ENCODE measurements around the gene GRB7. TPM values are rescaled to one million over a fixed set of nuclear protein-coding genes. Genes with fewer than 3 reads are reported as not detected.

The GRB7 gene
- total and polyA plus RNA-seq, 2 of the 4 experiments (the other 2 are of a cell fraction), result 0.18 to 0.36 TPM

DNA sequence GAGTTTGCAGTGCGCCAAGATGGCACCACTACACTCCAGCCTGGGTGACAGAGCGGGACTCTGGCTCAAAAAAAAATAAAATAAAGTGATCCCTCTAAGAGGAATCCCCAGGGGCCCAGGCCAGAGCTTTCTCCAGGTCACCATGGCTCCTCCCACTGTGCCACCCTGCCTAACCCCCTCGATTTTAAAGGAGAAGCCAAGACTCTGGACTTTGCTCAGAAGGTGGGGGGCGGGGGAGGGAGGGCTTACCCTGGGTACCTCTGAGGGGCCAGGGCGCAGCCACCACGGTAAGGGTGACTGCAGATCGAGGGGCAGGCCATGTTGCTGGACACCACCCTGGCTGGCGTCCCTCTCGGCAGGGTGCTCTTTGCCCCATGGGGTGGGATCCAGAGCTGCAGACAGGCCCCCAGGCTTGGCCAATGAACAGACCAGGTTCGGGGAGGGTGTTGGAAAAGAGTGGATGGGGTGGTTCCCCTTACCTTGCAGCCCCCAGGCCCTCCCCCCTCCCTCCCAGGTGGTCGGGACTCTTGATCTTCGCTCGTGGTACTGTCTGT lies 455 bp upstream of the GRB7 start:
- Histone ChIP-seq H2BK15ac (ENCODE audit: low read depth, low read length) (no peak overlapping the region), H3K4me3 (ENCODE audit: insufficient read depth, low read depth, low read length) (no peak overlapping the region), H4K8ac (ENCODE audit: low read depth in 2 of 2, low read length in 2 of 2) (no peak overlapping the region), H3K14ac (replicated peaks; ENCODE audit: low read depth, low read length) (no peak overlapping the region), H3K36me3 (ENCODE audit: control insufficient read depth, insufficient read depth, low read length) (no peaks in the 10 kb centered on the region), H3K9ac (ENCODE audit: low read depth, low read length) (no peak overlapping the region), H3K9me3 (ENCODE audit: control insufficient read depth, insufficient read depth, low read length) (no peaks in the 10 kb centered on the region), H2AK5ac (ENCODE audit: low read depth, low read length) (no peak overlapping the region), H3K4ac (ENCODE audit: low read depth, low read length) (no peak overlapping the region), H3K4me1 (ENCODE audit: control insufficient read depth, insufficient read depth, low read length) (peaks cover 16% of the 10 kb centered on the region; the same call in 1 of the 2 replicates), H4K91ac (ENCODE audit: insufficient read depth, low read depth, low read length) (no peak overlapping the region), H2AK9ac (replicated peaks; ENCODE audit: low read depth, low read length, poor library complexity) (no peak overlapping the region), H2AFZ (replicated peaks; ENCODE audit: low read length, poor library complexity) (peak overlapping the region; percentile 70), H2BK120ac (ENCODE audit: low read depth, low read length) (no peak overlapping the region), H3K79me1 (ENCODE audit: low read depth in 1 of 2, low read length in 2 of 2) (no peaks in the 10 kb centered on the region), H3K27me3 (ENCODE audit: control insufficient read depth, insufficient read depth, low read length) (peaks cover 29% of the 10 kb centered on the region), H3K23ac (ENCODE audit: low read depth, low read length) (no peak overlapping the region), H2BK20ac (ENCODE audit: low read depth, low read length) (no peak overlapping the region), H2BK5ac (ENCODE audit: low read depth, low read length, poor library complexity, severe bottlenecking) (no peak overlapping the region), H4K20me1 (ENCODE audit: insufficient read depth, low read length) (no peaks in the 10 kb centered on the region), H3K18ac (ENCODE audit: low read depth, low read length) (no peak overlapping the region), H3K4me2 (ENCODE audit: low read depth, low read length) (no peak overlapping the region), H4K5ac (ENCODE audit: low read depth, low read length) (no peak overlapping the region), H3K27ac (ENCODE audit: insufficient read depth, low read length) (no peak overlapping the region), H3K9me1 (ENCODE audit: insufficient read depth, low read length) (0 out of 2 replicates have a peak, but pooled peaks cover 7% of the 10 kb centered on the region), H3K56ac (ENCODE audit: extremely low read depth, insufficient read depth, low read length) (no peak overlapping the region)
- intact Hi-C loops (cut with micrococcal nuclease) (no loop called here), in situ Hi-C loops (cut with MboI; ENCODE audit: low sequenced_read_pairs) (no loop called here), dilution Hi-C loops (cut with HindIII; ENCODE audit: low sequenced_read_pairs, unreplicated experiment) (no loop called here)
- ATAC-seq (ENCODE audit: low read depth) (no peak), DNase-seq (no peak)
- CTCF ChIA-PET, result no interaction called here
- no CpG with 5 or more reads among the region's 13 CpGs for WGBS, 2 experiments (ENCODE audit: extremely low coverage in 2 of 2, insufficient read length in 1 of 2)
- BruUV-seq (replicated peaks), result no TSS peak
- TF ChIP-seq NFE2L2 (IDR thresholded peaks at IDR 0.05; ENCODE audit: low read depth, low read length), result no peak
- no peak for TF ChIP-seq POLR2A (IDR thresholded peaks at IDR 0.05; ENCODE audit: low read depth, low read length)
- TF ChIP-seq RFX5 (IDR thresholded peaks at IDR 0.05; ENCODE audit: low read depth, low read length), result no peak
- TF ChIP-seq, protein P1, sequence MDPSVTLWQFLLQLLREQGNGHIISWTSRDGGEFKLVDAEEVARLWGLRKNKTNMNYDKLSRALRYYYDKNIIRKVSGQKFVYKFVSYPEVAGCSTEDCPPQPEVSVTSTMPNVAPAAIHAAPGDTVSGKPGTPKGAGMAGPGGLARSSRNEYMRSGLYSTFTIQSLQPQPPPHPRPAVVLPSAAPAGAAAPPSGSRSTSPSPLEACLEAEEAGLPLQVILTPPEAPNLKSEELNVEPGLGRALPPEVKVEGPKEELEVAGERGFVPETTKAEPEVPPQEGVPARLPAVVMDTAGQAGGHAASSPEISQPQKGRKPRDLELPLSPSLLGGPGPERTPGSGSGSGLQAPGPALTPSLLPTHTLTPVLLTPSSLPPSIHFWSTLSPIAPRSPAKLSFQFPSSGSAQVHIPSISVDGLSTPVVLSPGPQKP (IDR thresholded peaks at IDR 0.05; ENCODE audit: borderline replicate concordance, low read depth, low read length), result no peak
- TF ChIP-seq CEBPB (IDR thresholded peaks at IDR 0.05; ENCODE audit: low read depth, low read length), result no peak
- TF ChIP-seq RAD21 (IDR thresholded peaks at IDR 0.05; ENCODE audit: low read length), result no peak
- TF ChIP-seq, protein P2, sequence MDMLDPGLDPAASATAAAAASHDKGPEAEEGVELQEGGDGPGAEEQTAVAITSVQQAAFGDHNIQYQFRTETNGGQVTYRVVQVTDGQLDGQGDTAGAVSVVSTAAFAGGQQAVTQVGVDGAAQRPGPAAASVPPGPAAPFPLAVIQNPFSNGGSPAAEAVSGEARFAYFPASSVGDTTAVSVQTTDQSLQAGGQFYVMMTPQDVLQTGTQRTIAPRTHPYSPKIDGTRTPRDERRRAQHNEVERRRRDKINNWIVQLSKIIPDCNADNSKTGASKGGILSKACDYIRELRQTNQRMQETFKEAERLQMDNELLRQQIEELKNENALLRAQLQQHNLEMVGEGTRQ (IDR thresholded peaks at IDR 0.05; ENCODE audit: low read depth, low read length), result no peak
- no peak for TF ChIP-seq MXI1 (IDR thresholded peaks at IDR 0.05; ENCODE audit: borderline replicate concordance, low read depth, low read length)
- no peak for TF ChIP-seq FOS (IDR thresholded peaks at IDR 0.05; ENCODE audit: low read depth, low read length)
- TF ChIP-seq SMC3 (IDR thresholded peaks at IDR 0.05; ENCODE audit: low read depth, low read length), result no peak
- TF ChIP-seq BHLHE40 (IDR thresholded peaks at IDR 0.05; ENCODE audit: low read depth, low read length), result no peak
- TF ChIP-seq CTCF (conservative IDR thresholded peaks at IDR 0.05; ENCODE audit: low read depth, low read length), result no peak
- TF ChIP-seq MAZ (IDR thresholded peaks at IDR 0.05; ENCODE audit: borderline replicate concordance, low read depth, low read length), result no peak
- no peak for TF ChIP-seq RCOR1 (IDR thresholded peaks at IDR 0.05; ENCODE audit: insufficient replicate concordance, low read length)
- POLR2A ChIA-PET (ENCODE audit: unreplicated experiment), result no interaction called here

Measured in IMR-90 (cell line).